C4-2B (cell line): Measurements from ENCODE around the gene VCAN.

ENCODE experiments used
- CTCF ChIP-seq: fragments of 450-650 bp; conservative IDR thresholded peaks from 2 replicates; pipeline ENCODE4 v1.5.1; 2017; ENCODE audit warnings: mild to moderate bottlenecking
- ZFX ChIP-seq: fragments of 450-650 bp; IDR thresholded peaks from 2 replicates; pipeline ENCODE4 v1.6.1; 2017

- TF ChIP-seq CTCF (no peak), ZFX (no peak)
These were observed 58.6 kb downstream of the VCAN start for GRCh38 chr5:83530193-83530592.
